ENCODE measurements around the gene KIAA1549.

DNA sequence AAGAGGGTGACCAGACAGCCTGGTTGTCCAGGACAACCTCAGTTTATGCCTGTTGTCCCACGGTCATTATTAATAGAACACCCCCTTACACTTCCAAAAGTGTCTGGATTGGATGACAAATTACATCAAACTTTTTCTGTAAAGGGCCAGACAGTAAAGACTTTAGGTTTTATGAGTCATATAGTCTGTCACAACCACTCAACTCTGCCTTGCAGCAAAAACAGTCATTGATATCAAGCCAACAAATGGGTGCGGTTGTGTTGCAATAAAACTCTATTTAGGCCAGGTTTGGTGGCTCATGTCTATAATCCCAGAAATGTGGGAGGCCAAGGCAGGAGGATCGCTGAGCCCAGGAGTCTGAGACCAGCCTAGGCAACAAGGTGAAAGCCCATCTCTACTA is 116.5 kb downstream of the KIAA1549 start:
- TF ChIP-seq CTCF (optimal IDR thresholded peaks at IDR 0.05 in 1 of 3, IDR thresholded peaks at IDR 0.05 in 1 of 3, conservative IDR thresholded peaks at IDR 0.05 in 1 of 3; ENCODE audit: extremely low read depth in 1 of 3, insufficient read depth in 2 of 3, low read length in 3 of 3) (no peak), EZH2 (IDR thresholded peaks at IDR 0.05; ENCODE audit: low read length) (no peak)

Measured in keratinocyte (primary cell).